ENCODE results near the gene TTC22.

DNA sequence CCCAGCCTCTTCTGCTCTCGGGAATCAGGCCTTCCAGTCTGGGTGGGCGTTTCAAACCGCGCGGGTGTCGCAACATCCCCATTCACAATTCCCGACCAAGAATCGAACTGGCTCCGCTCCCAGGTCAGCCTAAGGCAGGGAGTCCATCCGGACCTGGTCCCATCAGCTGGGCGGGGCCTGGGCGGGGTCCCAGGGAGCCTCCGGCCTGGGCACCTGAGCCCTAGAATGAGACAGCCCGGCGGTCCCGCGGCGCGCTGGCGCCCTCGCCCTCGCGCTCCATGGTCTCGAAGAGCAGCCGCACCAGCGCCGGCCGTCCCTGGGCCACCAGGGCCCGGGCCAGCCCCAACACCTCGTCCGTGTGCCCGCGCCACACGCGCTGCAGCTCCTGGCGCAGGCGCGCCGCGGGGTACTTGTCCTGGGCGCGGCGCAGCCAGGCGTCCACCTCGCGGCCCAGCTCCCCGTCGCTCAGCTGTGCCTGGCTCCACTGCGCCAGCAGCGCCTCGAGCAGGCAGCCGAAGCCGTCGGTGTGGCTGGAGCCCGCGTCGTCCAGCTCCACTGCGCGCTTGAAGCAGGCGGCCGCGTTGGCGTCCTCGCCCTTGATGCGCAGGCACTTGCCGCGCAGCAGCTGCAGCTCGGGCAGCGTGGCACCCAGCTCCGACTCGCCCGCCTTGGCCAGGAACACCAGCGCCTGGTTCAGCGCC, 19.9 kb downstream of the TTC22 start:
- TF ChIP-seq, protein P1, sequence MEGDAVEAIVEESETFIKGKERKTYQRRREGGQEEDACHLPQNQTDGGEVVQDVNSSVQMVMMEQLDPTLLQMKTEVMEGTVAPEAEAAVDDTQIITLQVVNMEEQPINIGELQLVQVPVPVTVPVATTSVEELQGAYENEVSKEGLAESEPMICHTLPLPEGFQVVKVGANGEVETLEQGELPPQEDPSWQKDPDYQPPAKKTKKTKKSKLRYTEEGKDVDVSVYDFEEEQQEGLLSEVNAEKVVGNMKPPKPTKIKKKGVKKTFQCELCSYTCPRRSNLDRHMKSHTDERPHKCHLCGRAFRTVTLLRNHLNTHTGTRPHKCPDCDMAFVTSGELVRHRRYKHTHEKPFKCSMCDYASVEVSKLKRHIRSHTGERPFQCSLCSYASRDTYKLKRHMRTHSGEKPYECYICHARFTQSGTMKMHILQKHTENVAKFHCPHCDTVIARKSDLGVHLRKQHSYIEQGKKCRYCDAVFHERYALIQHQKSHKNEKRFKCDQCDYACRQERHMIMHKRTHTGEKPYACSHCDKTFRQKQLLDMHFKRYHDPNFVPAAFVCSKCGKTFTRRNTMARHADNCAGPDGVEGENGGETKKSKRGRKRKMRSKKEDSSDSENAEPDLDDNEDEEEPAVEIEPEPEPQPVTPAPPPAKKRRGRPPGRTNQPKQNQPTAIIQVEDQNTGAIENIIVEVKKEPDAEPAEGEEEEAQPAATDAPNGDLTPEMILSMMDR (IDR thresholded peaks at IDR 0.05): no peak
- no peak for TF ChIP-seq POLR2AphosphoS5 (IDR thresholded peaks at IDR 0.05; ENCODE audit: low read depth, low read length)

Measured in Panc1 (cell line).